M059J (cell line): Measurements from ENCODE around the gene DMD. TPM values are rescaled to one million over a fixed set of nuclear protein-coding genes. Genes with fewer than 3 reads are reported as not detected.

ENCODE experiments used
- DNase-seq: peaks from one replicate; pipeline ENCODE4 v3.0.0-alpha.2; 2012; ENCODE audit warnings: low read depth
- total RNA-seq: library from RNA; depleted of rRNA; stranded (reverse); fragments of >200 nt; shearing (Covaris generic); gene quantifications from 2 replicates; pipeline ENCODE4 v1.2.3, GENCODE V29; 2014

Gene DMD
- total RNA-seq, 1 experiment from 2014 or later: 1.1 TPM

- DNase-seq: no peak
These were observed 1861.8 kb downstream of the DMD start for GRCh38 chrX:31349515-31349914.

GRCh38 chrX:31340587-31340986 lies 1870.8 kb downstream of the DMD start:
- DNase-seq: no peak

GRCh38 chrX:31338991-31339350 lies 1872.4 kb downstream of the DMD start:
- DNase-seq: no peak

- no peak for DNase-seq
These were observed 1874.0 kb downstream of the DMD start for GRCh38 chrX:31337332-31337731.

GRCh38 chrX:31336419-31336818 lies 1874.9 kb downstream of the DMD start:
- no peak for DNase-seq

- DNase-seq: no peak
These were observed 1876.4 kb downstream of the DMD start for GRCh38 chrX:31334997-31335396.

GRCh38 chrX:31333165-31333831 lies 1878.1 kb downstream of the DMD start:
- peak; percentile 81 for DNase-seq

GRCh38 chrX:31331928-31332327 lies 1879.4 kb downstream of the DMD start:
- DNase-seq: peak; percentile 55

GRCh38 chrX:31331015-31331414 lies 1880.3 kb downstream of the DMD start:
- no peak for DNase-seq

- no peak for DNase-seq
These were observed 1882.1 kb downstream of the DMD start for GRCh38 chrX:31329298-31329697.

- DNase-seq: no peak
These were observed 1887.7 kb downstream of the DMD start for GRCh38 chrX:31323658-31324057.

GRCh38 chrX:31320740-31321139 lies 1890.6 kb downstream of the DMD start:
- no peak for DNase-seq

- no peak for DNase-seq
These were observed 1891.8 kb downstream of the DMD start for GRCh38 chrX:31319586-31319985.

- DNase-seq: no peak
These were observed 1892.5 kb downstream of the DMD start for GRCh38 chrX:31318866-31319265.

GRCh38 chrX:31316340-31316991 lies 1894.9 kb downstream of the DMD start:
- DNase-seq: no peak

GRCh38 chrX:31314921-31315320 lies 1896.4 kb downstream of the DMD start:
- DNase-seq: no peak

GRCh38 chrX:31307952-31308351 lies 1903.4 kb downstream of the DMD start:
- no peak for DNase-seq

- DNase-seq: no peak
These were observed 1908.7 kb downstream of the DMD start for GRCh38 chrX:31302573-31303075.

GRCh38 chrX:31301941-31302340 lies 1909.4 kb downstream of the DMD start:
- no peak for DNase-seq

- DNase-seq: no peak
These were observed 1910.1 kb downstream of the DMD start for GRCh38 chrX:31301203-31301602.

GRCh38 chrX:31298916-31299315 lies 1912.4 kb downstream of the DMD start:
- DNase-seq: no peak

GRCh38 chrX:31297881-31298280 lies 1913.5 kb downstream of the DMD start:
- no peak for DNase-seq

- no peak for DNase-seq
These were observed 1916.9 kb downstream of the DMD start for GRCh38 chrX:31294475-31294874.

- DNase-seq: no peak
These were observed 1917.9 kb downstream of the DMD start for GRCh38 chrX:31293409-31293808.
